GM20000 (cell line): ENCODE results near the gene NDUFAB1.
"Not testable (repeated sequence)": the region's sequence is repeated elsewhere in the genome, so short reads cannot be mapped to it uniquely, and the experiment has no call there.

Experiments
- DNase-seq: peaks from one replicate; pipeline ENCODE4 v3.0.0; 2012; ENCODE audit warnings: low spot score
- TF ChIP-seq, protein P1 (sequence below): IDR thresholded peaks from 2 replicates; pipeline ENCODE4 v1.5.1; 2012; ENCODE audit warnings: mild to moderate bottlenecking, control low read depth; ENCODE audit errors: extremely low read depth, missing control alignments

NDUFAB1 gene

DNA sequence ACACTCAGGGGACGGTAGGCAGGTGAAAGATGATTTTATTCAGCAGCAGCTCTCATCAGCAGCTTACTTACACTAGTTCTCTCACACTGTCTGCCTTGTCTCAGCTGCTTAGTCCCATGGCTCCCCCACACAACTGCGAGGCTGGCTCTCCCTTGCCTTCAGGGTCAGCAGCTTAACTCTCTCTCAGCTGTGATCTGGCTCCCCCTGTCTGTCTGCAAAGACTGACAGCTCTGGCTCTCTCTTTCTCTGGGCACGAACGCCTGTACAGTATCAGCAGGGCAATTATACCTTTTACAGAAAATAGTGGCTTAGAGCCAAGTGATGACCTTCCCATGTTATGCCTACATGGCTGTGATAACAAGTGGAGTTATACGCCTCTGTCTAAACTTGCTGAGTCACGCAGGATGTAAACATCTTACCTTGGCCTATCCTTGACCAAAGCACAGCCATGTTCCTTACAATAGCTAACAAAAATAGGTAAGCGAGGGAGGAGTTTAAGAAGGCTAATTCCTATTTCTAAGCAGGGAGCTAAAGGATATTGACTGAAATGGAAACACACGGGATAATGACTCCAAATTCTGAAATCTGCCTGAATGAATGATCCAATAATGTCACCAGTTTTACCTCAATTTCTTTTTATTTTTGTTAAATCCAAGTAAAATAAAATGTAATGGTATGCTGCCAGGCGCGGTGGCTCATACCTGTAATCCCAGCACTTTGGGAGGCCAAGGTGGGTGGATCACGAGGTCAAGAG, 1.1 kb upstream of the NDUFAB1 start:
- TF ChIP-seq, protein P1, sequence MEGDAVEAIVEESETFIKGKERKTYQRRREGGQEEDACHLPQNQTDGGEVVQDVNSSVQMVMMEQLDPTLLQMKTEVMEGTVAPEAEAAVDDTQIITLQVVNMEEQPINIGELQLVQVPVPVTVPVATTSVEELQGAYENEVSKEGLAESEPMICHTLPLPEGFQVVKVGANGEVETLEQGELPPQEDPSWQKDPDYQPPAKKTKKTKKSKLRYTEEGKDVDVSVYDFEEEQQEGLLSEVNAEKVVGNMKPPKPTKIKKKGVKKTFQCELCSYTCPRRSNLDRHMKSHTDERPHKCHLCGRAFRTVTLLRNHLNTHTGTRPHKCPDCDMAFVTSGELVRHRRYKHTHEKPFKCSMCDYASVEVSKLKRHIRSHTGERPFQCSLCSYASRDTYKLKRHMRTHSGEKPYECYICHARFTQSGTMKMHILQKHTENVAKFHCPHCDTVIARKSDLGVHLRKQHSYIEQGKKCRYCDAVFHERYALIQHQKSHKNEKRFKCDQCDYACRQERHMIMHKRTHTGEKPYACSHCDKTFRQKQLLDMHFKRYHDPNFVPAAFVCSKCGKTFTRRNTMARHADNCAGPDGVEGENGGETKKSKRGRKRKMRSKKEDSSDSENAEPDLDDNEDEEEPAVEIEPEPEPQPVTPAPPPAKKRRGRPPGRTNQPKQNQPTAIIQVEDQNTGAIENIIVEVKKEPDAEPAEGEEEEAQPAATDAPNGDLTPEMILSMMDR: no peak
- peak; percentile 48 for DNase-seq

- no peak for DNase-seq
- TF ChIP-seq, protein P1: no peak
Measured at GRCh38 chr16:23595246-23595950, 718 bp downstream of the NDUFAB1 start.

DNA sequence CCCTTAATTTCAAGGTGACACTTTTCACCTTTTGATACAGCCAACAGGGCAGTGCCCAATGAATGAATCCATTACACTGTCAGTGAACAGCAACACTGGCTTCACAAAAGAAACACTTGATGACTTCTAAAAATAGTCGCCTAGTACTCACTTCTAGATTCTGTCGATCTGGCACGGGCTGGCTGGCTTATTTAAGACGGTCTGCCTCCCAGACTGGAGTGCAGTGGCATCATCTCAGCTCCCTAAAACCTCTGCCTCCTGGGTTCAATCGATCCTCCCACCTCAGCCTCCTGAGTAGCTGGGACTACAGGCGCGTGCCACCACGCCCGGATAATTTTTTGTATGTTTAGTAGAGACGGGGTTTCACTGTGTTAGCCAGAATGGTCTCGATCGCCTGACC, 1.9 kb downstream of the NDUFAB1 start:
- DNase-seq: no peak
- TF ChIP-seq, protein P1: no peak

GRCh38 chr16:23590181-23590580, 5.9 kb downstream of the NDUFAB1 start:
- DNase-seq: no peak
- TF ChIP-seq, protein P1: no peak

DNA sequence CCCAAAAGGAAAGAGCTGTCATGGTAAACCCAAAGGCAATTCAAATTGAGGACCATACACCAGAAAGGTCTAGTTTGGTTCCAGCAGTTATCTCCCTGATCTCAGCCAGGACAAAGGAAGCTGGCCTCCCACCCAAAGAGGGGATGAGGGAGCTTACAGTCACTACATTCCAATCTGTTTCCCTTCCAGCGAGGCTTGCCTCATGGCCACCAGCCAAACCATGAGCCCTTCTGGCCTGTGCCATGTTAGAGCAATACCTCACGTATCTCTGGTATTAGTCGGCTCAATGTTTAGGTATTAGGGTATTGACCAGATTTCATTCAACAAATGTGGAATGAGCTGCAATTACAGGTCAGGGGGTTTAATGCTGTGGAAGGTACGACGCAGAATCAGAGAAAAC, 8.4 kb downstream of the NDUFAB1 start:
- no peak for DNase-seq

DNA sequence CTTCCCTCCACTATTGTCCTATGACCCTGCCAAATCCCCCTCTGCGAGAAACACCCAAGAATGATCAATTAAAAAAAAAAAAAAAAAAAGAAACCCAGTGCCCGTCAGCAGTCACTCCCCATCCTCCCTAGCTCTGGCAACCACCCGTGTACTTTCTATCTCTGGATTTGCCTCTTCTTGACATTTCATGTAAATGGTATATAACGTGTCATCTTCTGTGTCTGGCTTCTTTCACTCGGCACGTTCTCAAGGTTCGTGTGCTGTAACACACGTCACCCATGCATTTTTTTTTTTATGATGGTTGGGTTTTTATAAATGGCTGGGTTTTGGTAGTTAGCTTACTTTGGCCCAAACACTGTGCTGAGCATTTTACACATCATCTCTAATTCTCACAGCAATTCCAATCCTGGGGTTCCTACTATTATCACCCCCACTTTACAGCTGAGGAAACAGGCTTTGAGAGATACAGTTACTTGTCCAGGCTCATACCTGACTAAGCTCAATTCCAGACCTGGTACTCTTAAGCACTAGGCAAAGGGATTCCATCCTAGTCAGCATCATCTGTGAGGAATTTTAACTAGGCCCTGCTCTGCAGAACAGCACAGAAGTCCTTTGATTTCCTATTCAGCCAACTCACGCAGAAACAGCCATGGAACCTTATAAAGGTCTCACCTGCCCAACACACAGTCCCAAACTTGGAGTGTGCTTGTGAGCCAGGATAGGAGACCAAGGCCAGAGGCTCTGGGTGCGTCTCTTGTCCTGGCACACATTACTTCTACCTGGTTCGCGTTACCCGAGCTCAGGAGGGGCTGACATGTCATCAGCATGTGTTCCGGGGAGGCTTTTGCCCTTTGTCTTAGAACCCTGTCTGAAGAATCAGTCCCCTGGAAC, 11.7 kb downstream of the NDUFAB1 start:
- TF ChIP-seq, protein P1: no peak
- DNase-seq: no peak

More for the DNA sequence above, 8.4 kb downstream of the NDUFAB1 start:
- TF ChIP-seq, protein P1: no peak

DNA sequence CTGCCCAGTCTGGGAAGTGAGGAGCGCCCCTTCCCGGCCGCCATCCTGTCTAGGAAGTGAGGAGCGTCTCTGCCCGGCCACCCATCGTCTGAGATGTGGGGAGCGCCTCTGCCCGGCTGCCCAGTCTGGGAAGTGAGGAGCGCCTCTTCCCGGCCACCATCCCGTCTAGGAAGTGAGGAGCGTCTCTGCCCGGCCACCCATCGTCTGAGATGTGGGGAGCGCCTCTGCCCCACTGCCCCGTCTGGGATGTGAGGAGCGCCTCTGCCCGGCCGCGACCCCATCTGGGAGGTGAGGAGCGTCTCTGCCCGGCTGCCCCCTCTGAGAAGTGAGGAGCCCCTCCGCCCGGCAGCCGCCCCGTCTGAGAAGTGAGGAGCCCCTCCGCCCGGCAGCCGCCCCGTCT, 12.8 kb downstream of the NDUFAB1 start:
- DNase-seq: not testable (repeated sequence)
